AG09319 (cell line): Measurements from ENCODE around the gene TBC1D2B.

Source experiments
- DNase-seq: peaks from one replicate; pipeline ENCODE4 v3.0.0-alpha.2; 2010; ENCODE audit warnings: low read depth; ENCODE audit errors: extremely low read depth
- CTCF ChIP-seq: IDR thresholded peaks from 2 replicates; pipeline ENCODE4 v1.5.1; 2011; ENCODE audit warnings: low read depth, mild to moderate bottlenecking, inconsistent platforms, low read length, moderate library complexity

The TBC1D2B gene

DNA sequence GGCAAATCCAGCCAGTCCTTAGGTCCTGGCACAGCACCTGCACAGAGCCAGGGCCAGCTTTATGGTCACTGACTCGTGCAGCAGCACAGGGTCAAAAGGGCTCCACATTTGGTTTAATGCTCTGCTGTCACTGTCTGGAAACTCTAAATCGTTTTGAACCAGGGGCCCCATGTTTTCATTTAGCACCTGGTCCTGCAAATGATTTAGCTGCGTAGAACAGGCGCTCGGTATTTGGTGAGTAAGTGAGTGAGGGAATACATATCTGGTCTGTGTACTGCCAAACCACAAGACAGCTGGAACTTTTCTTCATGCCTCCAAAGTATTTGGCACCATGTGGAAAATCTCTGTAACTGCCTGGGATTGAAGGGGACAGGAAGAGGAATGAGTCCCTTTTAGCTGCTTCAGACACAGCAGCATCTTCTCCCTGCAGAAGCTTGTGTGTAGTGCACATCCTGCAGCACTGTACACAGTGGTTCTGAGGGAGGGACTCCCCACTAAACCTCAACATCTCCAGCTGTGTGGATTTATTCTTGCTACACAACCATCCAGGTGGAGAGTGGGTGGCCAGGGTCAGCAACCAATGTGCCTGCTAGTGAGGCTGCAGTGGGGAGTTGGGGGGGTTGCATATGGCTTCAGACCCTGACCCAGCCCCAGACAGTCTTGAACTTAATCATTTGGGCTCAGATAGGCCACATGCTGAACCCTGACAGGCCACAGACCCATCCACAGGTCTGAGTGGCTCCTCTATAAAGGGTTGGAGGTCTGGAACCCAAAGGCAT, 15.9 kb upstream of the TBC1D2B start:
- peak; percentile 75 for DNase-seq
- no peak for TF ChIP-seq CTCF

DNA sequence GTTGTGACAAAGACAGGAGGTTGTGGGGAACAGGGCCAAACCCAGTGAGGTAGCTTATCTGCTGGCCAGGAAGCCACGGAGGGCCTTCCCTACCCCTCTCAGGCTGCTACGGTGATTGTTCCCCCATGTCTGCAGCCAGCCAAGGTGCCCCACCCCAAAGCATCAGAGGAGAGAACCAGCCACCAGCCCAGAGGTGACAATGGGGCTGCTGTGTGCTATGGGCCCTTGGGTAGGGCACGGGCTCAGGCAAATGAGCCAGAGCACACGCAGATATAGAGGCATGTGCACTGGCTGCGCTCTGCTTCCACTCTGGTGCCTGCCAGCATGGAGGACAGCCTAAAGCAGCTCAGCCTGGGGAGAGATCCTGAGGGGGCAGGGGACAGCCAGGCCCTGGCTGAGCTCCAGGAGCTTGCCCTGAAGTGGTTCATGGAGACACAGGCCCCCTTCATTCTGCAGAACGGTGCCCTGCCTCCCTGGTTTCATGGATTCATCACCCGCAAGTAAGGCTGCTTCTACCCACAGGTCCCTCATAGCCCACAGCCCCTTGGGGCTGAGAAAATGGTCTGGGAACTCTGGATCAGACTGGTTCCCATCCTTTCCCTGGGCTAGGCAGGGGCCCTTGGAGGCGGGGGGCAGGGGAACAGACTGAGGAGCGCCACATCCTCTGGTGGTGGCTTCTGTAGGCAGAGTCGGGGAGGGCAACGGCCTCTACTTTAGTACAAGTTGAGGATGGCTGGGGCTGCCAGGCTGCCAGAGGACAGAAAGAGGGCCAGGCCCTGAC, 14.9 kb upstream of the TBC1D2B start, which contains the start of gene SH2D7:
SH2D7 (plus strand) TSS at position 301 of the 781 bp plus-strand sequence; CDS start at position 325, 24 bp downstream.
- no peak for DNase-seq

GRCh38 chr15:78090422-78091063, 13.0 kb upstream of the TBC1D2B start:
- no peak for DNase-seq
- TF ChIP-seq CTCF: no peak

More for the DNA sequence above, 14.9 kb upstream of the TBC1D2B start, which contains the start of gene SH2D7:
- TF ChIP-seq CTCF: no peak

DNA sequence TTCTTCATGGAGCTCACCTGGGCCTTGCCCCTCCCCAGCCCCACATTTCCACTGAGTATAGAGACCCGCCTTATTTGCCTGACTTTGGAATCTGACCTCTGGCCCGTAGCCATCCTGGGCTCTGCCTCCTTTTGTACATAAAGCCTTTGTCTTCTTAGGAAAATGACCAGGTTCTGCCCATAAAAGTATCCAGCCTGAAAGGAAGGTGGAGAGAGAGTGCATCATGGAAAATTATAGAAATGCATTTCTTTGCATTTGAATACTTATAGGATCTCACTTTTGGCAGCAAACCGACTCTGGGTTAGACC, 11.2 kb upstream of the TBC1D2B start:
- DNase-seq: no peak
- no peak for TF ChIP-seq CTCF

GRCh38 chr15:78087951-78088772, 10.7 kb upstream of the TBC1D2B start:
- DNase-seq: no peak
- no peak for TF ChIP-seq CTCF

- no peak for DNase-seq
- no peak for TF ChIP-seq CTCF
Measured at GRCh38 chr15:78085928-78086327, 8.4 kb upstream of the TBC1D2B start.
